ENCODE results near the gene HEATR3.

DNA sequence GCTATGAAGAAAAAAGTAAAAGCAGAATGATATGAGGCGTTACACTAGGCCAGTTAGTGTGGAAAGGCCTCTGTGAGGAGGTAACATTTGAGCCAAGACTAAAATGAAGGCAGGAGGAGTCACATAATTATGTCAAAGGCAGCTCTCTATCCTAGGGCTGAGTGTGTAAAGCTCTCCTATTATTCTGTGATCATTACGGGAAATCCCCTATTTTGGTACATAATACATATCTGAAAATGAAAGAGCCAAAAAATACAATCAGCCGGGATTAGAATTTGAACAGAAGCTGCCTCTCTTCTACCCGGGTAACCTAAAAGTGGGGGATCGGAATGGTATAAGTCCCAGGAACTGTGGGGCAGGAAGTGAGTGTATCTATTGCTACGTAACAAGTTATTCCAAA lies 27.1 kb downstream of the HEATR3 start:
- TF ChIP-seq POLR2A (IDR thresholded peaks at IDR 0.05), result no peak
- TF ChIP-seq, protein P1, sequence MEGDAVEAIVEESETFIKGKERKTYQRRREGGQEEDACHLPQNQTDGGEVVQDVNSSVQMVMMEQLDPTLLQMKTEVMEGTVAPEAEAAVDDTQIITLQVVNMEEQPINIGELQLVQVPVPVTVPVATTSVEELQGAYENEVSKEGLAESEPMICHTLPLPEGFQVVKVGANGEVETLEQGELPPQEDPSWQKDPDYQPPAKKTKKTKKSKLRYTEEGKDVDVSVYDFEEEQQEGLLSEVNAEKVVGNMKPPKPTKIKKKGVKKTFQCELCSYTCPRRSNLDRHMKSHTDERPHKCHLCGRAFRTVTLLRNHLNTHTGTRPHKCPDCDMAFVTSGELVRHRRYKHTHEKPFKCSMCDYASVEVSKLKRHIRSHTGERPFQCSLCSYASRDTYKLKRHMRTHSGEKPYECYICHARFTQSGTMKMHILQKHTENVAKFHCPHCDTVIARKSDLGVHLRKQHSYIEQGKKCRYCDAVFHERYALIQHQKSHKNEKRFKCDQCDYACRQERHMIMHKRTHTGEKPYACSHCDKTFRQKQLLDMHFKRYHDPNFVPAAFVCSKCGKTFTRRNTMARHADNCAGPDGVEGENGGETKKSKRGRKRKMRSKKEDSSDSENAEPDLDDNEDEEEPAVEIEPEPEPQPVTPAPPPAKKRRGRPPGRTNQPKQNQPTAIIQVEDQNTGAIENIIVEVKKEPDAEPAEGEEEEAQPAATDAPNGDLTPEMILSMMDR (IDR thresholded peaks at IDR 0.05), result no peak
- TF ChIP-seq POLR2AphosphoS5 (IDR thresholded peaks at IDR 0.05), result no peak

Measured in prostate gland (tissue), 2 donors.